SK-N-MC (cell line): Measurements from ENCODE around the gene CLCN1.
"Not testable (repeated sequence)": the region's sequence is repeated elsewhere in the genome, so short reads cannot be mapped to it uniquely, and the experiment has no call there.

Experiments
- DNase-seq: peaks from one replicate; pipeline ENCODE4 v3.0.0-alpha.2; 2011; ENCODE audit warnings: low read depth, low spot score
- H3K27ac ChIP-seq: fragments of 200-600 bp; sonication (generic); 2 replicates; pipeline ENCODE4 v1.5.1; 2016; ENCODE audit warnings: mixed run types
- H3K36me3 ChIP-seq: fragments of 200-600 bp; sonication (generic); 2 replicates; pipeline ENCODE4 v1.6.1; 2017; ENCODE audit warnings: antibody characterized with exemption, low read length, mixed read lengths; ENCODE audit not compliant: insufficient read depth
- H3K4me3 ChIP-seq: fragments of 200-600 bp; sonication (generic); 2 replicates; pipeline ENCODE4 v1.5.1; 2016
- H3K9ac ChIP-seq: fragments of 200-600 bp; sonication (generic); 2 replicates; pipeline ENCODE4 v1.8.0; 2017; ENCODE audit warnings: mixed run types, mixed read lengths; ENCODE audit not compliant: insufficient read length
- H3K9me3 ChIP-seq: fragments of 200-600 bp; sonication (generic); 2 replicates; pipeline ENCODE4 v1.6.1; 2017; ENCODE audit warnings: low read depth, mild to moderate bottlenecking, antibody characterized with exemption, low read length, moderate library complexity, mixed read lengths
- EZH2 ChIP-seq: fragments of 200-600 bp; sonication (generic); IDR thresholded peaks from one replicate; pipeline ENCODE4 v1.6.1; 2017; ENCODE audit warnings: antibody characterized with exemption
- FOXP2 ChIP-seq: optimal IDR thresholded peaks from 2 replicates; pipeline ENCODE3; 2011; ENCODE audit warnings: mild to moderate bottlenecking, moderate library complexity; ENCODE audit not compliant: insufficient read depth; ENCODE audit errors: extremely low read length, control extremely low read depth
- POLR2AphosphoS5 ChIP-seq: IDR thresholded peaks from 2 replicates; pipeline ENCODE4 v1.6.1; 2012; ENCODE audit warnings: mild to moderate bottlenecking, low read depth, low read length, borderline replicate concordance

The CLCN1 gene

GRCh38 chr7:143288836-143289235, 27.1 kb upstream of the CLCN1 start:
- 0 out of 2 replicates have a peak overlapping the region, but pooled peaks have one; percentile 76 for H3K27ac ChIP-seq
- H3K9ac ChIP-seq = peak overlapping the region; percentile 98
- peaks cover 35% of the 10 kb centered on the region for H3K36me3 ChIP-seq
- no peak for DNase-seq
- H3K4me3 ChIP-seq = peak overlapping the region; percentile 97
- peaks cover 3% of the 10 kb centered on the region; the same call in 1 of the 2 replicates for H3K9me3 ChIP-seq
- TF ChIP-seq EZH2 = no peak
- no peak for TF ChIP-seq FOXP2
- no peak for TF ChIP-seq POLR2AphosphoS5

GRCh38 chr7:143289421-143289820, 26.5 kb upstream of the CLCN1 start:
- DNase-seq = no peak
- Histone ChIP-seq H3K9me3 (peaks cover 3% of the 10 kb centered on the region; the same call in 1 of the 2 replicates), H3K27ac (no peak overlapping the region), H3K4me3 (peak overlapping the region; percentile 97), H3K36me3 (peaks cover 41% of the 10 kb centered on the region), H3K9ac (peak overlapping the region; percentile 98)
- no peak for TF ChIP-seq EZH2
- TF ChIP-seq FOXP2 = no peak
- TF ChIP-seq POLR2AphosphoS5 = no peak

GRCh38 chr7:143289888-143290287, 26.0 kb upstream of the CLCN1 start:
- peak overlapping the region; percentile 97 for H3K4me3 ChIP-seq
- H3K9me3 ChIP-seq, H3K27ac ChIP-seq, DNase-seq: not testable (repeated sequence)
- peak overlapping the region; percentile 98 for H3K9ac ChIP-seq
- peaks cover 46% of the 10 kb centered on the region for H3K36me3 ChIP-seq

- H3K4me3 ChIP-seq = peak overlapping the region; percentile 48
- DNase-seq = no peak
- H3K36me3 ChIP-seq = peaks cover 50% of the 10 kb centered on the region
- no peak overlapping the region for H3K27ac ChIP-seq
- no peak overlapping the region for H3K9ac ChIP-seq
- TF ChIP-seq POLR2AphosphoS5 (no peak), FOXP2 (no peak), EZH2 (no peak)
- peaks cover 3% of the 10 kb centered on the region; the same call in 1 of the 2 replicates for H3K9me3 ChIP-seq
These were observed 25.6 kb upstream of the CLCN1 start for GRCh38 chr7:143290293-143290692.

GRCh38 chr7:143292876-143293275, 23.0 kb upstream of the CLCN1 start:
- Histone ChIP-seq H3K36me3 (peaks cover 75% of the 10 kb centered on the region), H3K9ac (no peak overlapping the region), H3K4me3 (no peak overlapping the region), H3K27ac (no peak overlapping the region), H3K9me3 (no peaks in the 10 kb centered on the region)
- DNase-seq = no peak
- no peak for TF ChIP-seq FOXP2
- TF ChIP-seq POLR2AphosphoS5 = no peak
- TF ChIP-seq EZH2 = no peak

GRCh38 chr7:143295870-143296269, 20.0 kb upstream of the CLCN1 start:
- H3K9ac ChIP-seq = no peak overlapping the region
- H3K27ac ChIP-seq = peak overlapping the region; percentile 68
- TF ChIP-seq POLR2AphosphoS5 (no peak), EZH2 (no peak), FOXP2 (no peak)
- H3K36me3 ChIP-seq = peaks cover 97% of the 10 kb centered on the region
- peak overlapping the region; percentile 32; the same call in 1 of the 2 replicates for H3K4me3 ChIP-seq
- H3K9me3 ChIP-seq = no peaks in the 10 kb centered on the region
- DNase-seq = no peak

GRCh38 chr7:143296686-143297085, 19.2 kb upstream of the CLCN1 start:
- peaks cover 98% of the 10 kb centered on the region for H3K36me3 ChIP-seq
- peak; percentile 65 for DNase-seq
- H3K9me3 ChIP-seq = no peaks in the 10 kb centered on the region
- peak overlapping the region; percentile 68 for H3K27ac ChIP-seq
- TF ChIP-seq FOXP2 = no peak
- no peak; the same call in 1 of the 2 replicates for TF ChIP-seq POLR2AphosphoS5
- H3K9ac ChIP-seq = peak overlapping the region; percentile 11
- peak overlapping the region; percentile 32; the same call in 1 of the 2 replicates for H3K4me3 ChIP-seq

- Histone ChIP-seq H3K27ac (no peak overlapping the region), H3K9ac (no peak overlapping the region), H3K4me3 (no peak overlapping the region), H3K36me3 (peaks cover 97% of the 10 kb centered on the region), H3K9me3 (no peaks in the 10 kb centered on the region)
- TF ChIP-seq EZH2 (no peak), FOXP2 (no peak)
- DNase-seq = no peak
These were observed 16.6 kb upstream of the CLCN1 start for GRCh38 chr7:143299346-143299745.

GRCh38 chr7:143299840-143300239, 16.1 kb upstream of the CLCN1 start:
- no peak overlapping the region for H3K27ac ChIP-seq
- H3K36me3 ChIP-seq = peaks cover 97% of the 10 kb centered on the region
- no peak overlapping the region for H3K9ac ChIP-seq
- no peak for TF ChIP-seq FOXP2
- TF ChIP-seq EZH2 = no peak
- no peak for TF ChIP-seq POLR2AphosphoS5
- H3K4me3 ChIP-seq = no peak overlapping the region
- DNase-seq = no peak
- no peaks in the 10 kb centered on the region for H3K9me3 ChIP-seq
